GM12878 (cell line): ENCODE data around the gene COPZ1. TPM values are rescaled to one million over a fixed set of nuclear protein-coding genes. Genes with fewer than 3 reads are reported as not detected.

Experiments
- ATAC-seq: fragments of 200-7000 bp; cut with Tn5 transposase; 3 replicates; pipeline ENCODE4 v1.9.1; 2020; ENCODE audit warnings: mild to moderate bottlenecking, moderate library complexity
- BruUV-seq: library from RNA; stranded (reverse); fragments of 400-500 nt; replicated peaks from 2 replicates; lab custom pipeline; 2021; lab: Mats Ljungman, UMichigan
- CTCF ChIA-PET: fragments of 300-600 bp; sonication (Branson Sonifier 250); formaldehyde crosslinking; extraction: SDS; loops from one replicate; lab custom pipeline; 2021; ENCODE audit warnings: inconsistent platforms; lab: Yijun Ruan, JAX
- POLR2A ChIA-PET: fragments of 350-600 bp; formaldehyde crosslinking; extraction: SDS; loops from one replicate; lab custom pipeline; 2021; ENCODE audit warnings: inconsistent platforms; lab: Charles Lee
- RAD21 ChIA-PET: fragments of 300-600 bp; sonication (Branson Sonifier 250); formaldehyde crosslinking; loops from one replicate; lab custom pipeline; 2023; ENCODE audit warnings: antibody characterized with exemption; ENCODE audit not compliant: unreplicated experiment; lab: Charles Lee
- SMC1A ChIA-PET: fragments of 300-600 bp; sonication (Branson Sonifier 250); formaldehyde crosslinking; loops from one replicate; lab custom pipeline; 2023; ENCODE audit not compliant: unreplicated experiment, uncharacterized antibody; lab: Charles Lee
- DNase-seq: peaks from one replicate; pipeline ENCODE4 v3.0.0-alpha.2; 2011; ENCODE audit warnings: low read depth, low spot score
- FAIRE-seq: peaks from 3 replicates; lab custom pipeline; 2011; peaks lifted over from hg19 to GRCh38; lab: Jason Lieb, UNC
- H2AFZ ChIP-seq: 2 replicates; pipeline ENCODE4 v1.6.0; 2011; ENCODE audit warnings: low read depth, low read length, control low read depth; ENCODE audit not compliant: control insufficient read depth
- H3K27ac ChIP-seq: 2 replicates; pipeline ENCODE4 v1.5.1; 2011; ENCODE audit warnings: control low read depth; ENCODE audit not compliant: control insufficient read depth, insufficient read depth
- H3K27me3 ChIP-seq, 2 experiments: replicated peaks in 1 of 2; 2 replicates each; pipeline versions ENCODE4 v1.6.0 to v1.6.1; 2011; ENCODE audit warnings: low read length in 1 of 2; ENCODE audit not compliant: control insufficient read depth in 2 of 2, insufficient read depth in 2 of 2
- H3K36me3 ChIP-seq, 2 experiments: 2 replicates each; pipeline ENCODE4 v1.5.1; 2011; ENCODE audit warnings: low read length in 1 of 2; ENCODE audit not compliant: control insufficient read depth in 2 of 2, insufficient read depth in 2 of 2
- H3K4me1 ChIP-seq: 2 replicates; pipeline ENCODE4 v1.6.1; 2011; ENCODE audit warnings: mild to moderate bottlenecking, low read length, moderate library complexity, mixed read lengths; ENCODE audit not compliant: control insufficient read depth, insufficient read depth
- H3K4me2 ChIP-seq: 2 replicates; pipeline ENCODE4 v1.6.0; 2011; ENCODE audit warnings: control low read depth; ENCODE audit not compliant: control insufficient read depth, insufficient read depth
- H3K4me3 ChIP-seq: fragments of 200-600 bp; sonication (generic); 2 replicates; pipeline ENCODE4 v1.5.1; 2016
- H3K79me2 ChIP-seq: 2 replicates; pipeline ENCODE4 v1.6.0; 2011; ENCODE audit warnings: low read length; ENCODE audit not compliant: control insufficient read depth, insufficient read depth
- H3K9ac ChIP-seq: 2 replicates; pipeline ENCODE4 v1.8.0; 2011; ENCODE audit warnings: low read length, control low read depth, mixed read lengths; ENCODE audit not compliant: control insufficient read depth, insufficient read depth
- H3K9me3 ChIP-seq: replicated peaks from 3 replicates; pipeline ENCODE4 v1.5.1; 2011; ENCODE audit warnings: mild to moderate bottlenecking, low read length; ENCODE audit not compliant: control insufficient read depth, insufficient read depth
- H4K20me1 ChIP-seq: 2 replicates; pipeline ENCODE4 v1.6.0; 2011; ENCODE audit not compliant: control insufficient read depth, insufficient read depth
- ATF3 ChIP-seq: IDR thresholded peaks from 2 replicates; pipeline ENCODE4 v1.6.1; 2011; ENCODE audit warnings: low read depth, mild to moderate bottlenecking, low read length, moderate library complexity, borderline replicate concordance; ENCODE audit errors: extremely low read depth
- BHLHE40 ChIP-seq, 2 experiments: fragments of 450-650 bp in 1 of 2; IDR thresholded peaks; 2 replicates each; pipeline ENCODE4 v1.6.1; 2011 to 2017; ENCODE audit warnings: low read depth in 2 of 2, borderline replicate concordance in 1 of 2, improper control_type of control experiment in 1 of 2, low read length in 1 of 2, mild to moderate bottlenecking in 1 of 2
- E4F1 ChIP-seq: fragments of 450-650 bp; IDR thresholded peaks from 2 replicates; pipeline ENCODE4 v1.6.1; 2018; ENCODE audit warnings: borderline replicate concordance, mild to moderate bottlenecking; ENCODE audit not compliant: partially characterized antibody
- EP300 ChIP-seq, 2 experiments: fragments of 150-350 bp in 1 of 2; IDR thresholded peaks; 2 replicates each; pipeline ENCODE4 v1.6.1; 2011 to 2012; ENCODE audit warnings: low read depth in 2 of 2, low read length in 2 of 2, borderline replicate concordance in 1 of 2, improper control_type of control experiment in 1 of 2, inconsistent platforms in 1 of 2; ENCODE audit not compliant: control insufficient read depth in 1 of 2
- IRF4 ChIP-seq: IDR thresholded peaks from 2 replicates; pipeline ENCODE4 v1.6.1; 2011; ENCODE audit warnings: low read depth, low read length
- MTA2 ChIP-seq: fragments of 450-650 bp; IDR thresholded peaks from 2 replicates; pipeline ENCODE4 v1.6.1; 2016; ENCODE audit warnings: low read depth, mild to moderate bottlenecking, moderate library complexity
- NBN ChIP-seq: fragments of 450-650 bp; IDR thresholded peaks from 2 replicates; pipeline ENCODE4 v1.6.1; 2016
- NFYB ChIP-seq: IDR thresholded peaks from 2 replicates; pipeline ENCODE4 v1.6.1; 2011; ENCODE audit warnings: low read depth, mild to moderate bottlenecking, low read length, improper control_type of control experiment, moderate library complexity; ENCODE audit not compliant: insufficient read depth
- NR2C2 ChIP-seq: IDR thresholded peaks from 2 replicates; pipeline ENCODE4 v1.6.1; 2011; ENCODE audit warnings: borderline replicate concordance, low read depth; ENCODE audit not compliant: control insufficient read depth, insufficient read length
- SIN3A ChIP-seq: IDR thresholded peaks from 2 replicates; pipeline ENCODE4 v1.6.1; 2012; ENCODE audit warnings: low read depth, low read length, improper control_type of control experiment
- STAT1 ChIP-seq: fragments of 450-650 bp; conservative IDR thresholded peaks from 2 replicates; pipeline ENCODE4 v1.6.1; 2014; ENCODE audit warnings: antibody characterized with exemption, mild to moderate bottlenecking
- TAF1 ChIP-seq: IDR thresholded peaks from 2 replicates; pipeline ENCODE4 v1.6.1; 2011; ENCODE audit warnings: mild to moderate bottlenecking, low read depth, low read length, borderline replicate concordance
- ZBTB11 ChIP-seq: fragments of 450-650 bp; formaldehyde crosslinking; IDR thresholded peaks from 2 replicates; pipeline ENCODE4 v1.5.0; 2022; ENCODE audit warnings: mild to moderate bottlenecking, missing genetic modification characterization
- WGBS: methylation state at CpG from one replicate; pipeline ENCODE4 v1.1.6; 2016; ENCODE audit warnings: low lambda C conversion rate; ENCODE audit not compliant: insufficient replicate concordance, insufficient coverage; ENCODE audit errors: missing lambda C conversion rate; 5-methylcytosine and 5-hydroxymethylcytosine counted together
- in situ Hi-C: fragments of 300-500 bp; cut with MboI; formaldehyde crosslinking; loops from 9 replicates; pipeline ENCODE4 v1.14.3; 2018; ENCODE audit warnings: mixed read lengths
- intact Hi-C: fragments of 100-400 bp; cut with micrococcal nuclease; formaldehyde crosslinking; loops from one replicate; pipeline ENCODE4 v1.14.2; 2022; ENCODE audit not compliant: unreplicated experiment
- polyA plus RNA-seq, 11 experiments: library from polyadenylated mRNA; depleted of rRNA in 4 of 11; unstranded in 6 of 11; stranded (reverse) in 5 of 11; fragments of >200 nt; fragmentation: Nextera tagmentation in 4 of 11; fragmentation: Illumina TruSeq in 1 of 11; extraction: Ambion mirVana in 4 of 11; extraction: Trizol in 1 of 11; gene quantifications; 1 replicate in 1 of 11; 2 replicates in 10 of 11; pipeline versions ENCODE4 v1.2.1 to v1.2.3, GENCODE V29; 2011 to 2016; ENCODE audit warnings: inconsistent platforms in 2 of 11, missing spikeins in 2 of 11, low read depth in 1 of 11
- total RNA-seq, 4 experiments: library from RNA; depleted of rRNA in 3 of 4; stranded (reverse); fragments of >200 nt in 3 of 4; fragmentation: Illumina TruSeq in 1 of 4; extraction: Trizol in 1 of 4; gene quantifications; 2 replicates each; pipeline versions ENCODE4 v1.2.1 to v1.2.3, GENCODE V29; 2013 to 2021

COPZ1 gene
- total and polyA plus RNA-seq, 10 of the 15 experiments (the other 5 are each of a cell fraction or from before 2014, with no cell fraction given), result 112 to 378 (median 184) TPM

DNA sequence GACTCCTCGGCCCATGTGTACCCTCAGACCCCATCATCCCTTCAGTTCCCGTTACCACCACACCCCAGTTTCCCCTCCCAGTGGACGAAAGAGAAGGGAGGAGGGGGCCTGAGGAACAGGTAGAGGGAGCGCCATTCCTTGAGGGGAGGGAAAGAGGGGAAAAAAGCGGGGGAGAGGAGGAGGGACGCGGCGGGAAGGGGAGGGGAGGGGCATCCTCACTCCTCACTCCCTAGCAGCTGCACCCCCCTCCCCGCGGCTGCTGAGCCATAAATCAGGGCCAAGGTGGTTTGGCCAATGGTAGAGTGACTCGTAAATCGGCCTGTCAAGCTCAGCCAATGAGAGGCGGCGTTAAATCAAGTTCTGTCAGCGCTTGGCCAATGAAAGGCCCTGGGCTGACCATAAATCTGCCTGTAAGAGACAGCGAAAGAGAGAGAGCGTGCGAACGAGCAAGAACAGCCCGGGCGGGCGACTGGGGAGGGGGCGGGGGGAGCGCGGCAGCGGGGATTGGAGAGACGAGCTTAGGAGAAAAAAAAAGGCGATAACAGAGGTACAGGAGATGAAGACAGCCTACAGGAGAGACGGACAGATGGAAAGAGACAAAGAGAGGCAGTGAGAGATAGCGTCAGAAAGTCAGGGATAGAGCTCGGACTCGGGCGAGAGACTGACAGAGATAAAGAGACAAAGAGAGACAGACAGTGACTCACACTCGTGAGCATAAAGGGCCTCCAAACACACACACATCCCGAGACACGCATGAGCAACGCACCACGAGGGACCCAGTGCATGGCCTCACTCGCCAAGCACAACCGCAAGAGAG lies 34.2 kb downstream of the COPZ1 start:
- no peaks in the 10 kb centered on the region for H3K9me3 ChIP-seq
- no peaks in the 10 kb centered on the region for H3K79me2 ChIP-seq
- peaks cover 22% of the 10 kb centered on the region for H3K4me1 ChIP-seq
- H3K36me3 ChIP-seq, result no peaks in the 10 kb centered on the region
- in situ Hi-C loops, result no loop called here
- DNase-seq (peak; percentile 97), ATAC-seq (peak; percentile 96), FAIRE-seq (peak; percentile 99)
- WGBS, result 4% methylated on average over 25 of the region's 40 CpGs
- H3K4me2 ChIP-seq, result peak overlapping the region; percentile 92
- H2AFZ ChIP-seq, result peak overlapping the region; percentile 95
- BruUV-seq, result TSS peak; percentile 94
- ChIA-PET CTCF (interaction anchor here (0.7 to 8.6 kb wide), 26 partner anchors 9 to 327 kb away, joined by 3 to 116 read pairs (median 4); partner anchors contain the start of genes CBX5, COPZ1 and HNRNPA1), SMC1A (interaction anchor here (0.9 to 2.6 kb wide), 17 partner anchors 9 to 170 kb away, joined by 3 to 13 read pairs (median 6); partner anchors contain the start of genes CBX5, COPZ1, HNRNPA1 and SMUG1), RAD21 (interaction anchor here (0.8 to 2.8 kb wide), 21 partner anchors 9 to 145 kb away, joined by 3 to 22 read pairs (median 5); partner anchors contain the start of genes CBX5, COPZ1 and HNRNPA1), POLR2A (interaction anchor here (0.7 to 3.8 kb wide), 17 partner anchors 9 to 305 kb away, joined by 3 to 29 read pairs (median 5); partner anchors contain the start of genes CBX5, COPZ1, HNRNPA1 and HOXC4)
- H3K27me3 ChIP-seq, result no peaks in the 10 kb centered on the region
- H3K4me3 ChIP-seq, result peak overlapping the region; percentile 84
- no peaks in the 10 kb centered on the region for H4K20me1 ChIP-seq
- intact Hi-C loops, result loop anchor here (2.0 kb wide), 2 partner anchors 34 to 138 kb away; partner anchors contain the start of gene COPZ1
- H3K9ac ChIP-seq, result peak overlapping the region; percentile 89
- H3K27ac ChIP-seq, result peak overlapping the region; percentile 92
- TF ChIP-seq BHLHE40 (IDR thresholded peaks at IDR 0.05; ENCODE audit: borderline replicate concordance in 1 of 2, low read depth in 2 of 2, low read length in 1 of 2) (peak; percentile 42 to 56; a peak in 3 of 4 replicates), NBN (peak; percentile 89), ZBTB11 (CRISPR knock-in tag) (no peak), ATF3 (no peak), STAT1 (no peak), TAF1 (peak; percentile 54; the same call in 1 of the 2 replicates), E4F1 (peak; percentile 57), EP300 (IDR thresholded peaks at IDR 0.05; ENCODE audit: borderline replicate concordance in 1 of 2, control insufficient read depth in 1 of 2, low read depth in 2 of 2, low read length in 2 of 2) (peak in 1 of 2 experiments; percentile 55; a peak in 2 of 4 replicates), NFYB (peak; percentile 93), NR2C2 (no peak), SIN3A (peak; percentile 59), IRF4 (0 out of 2 replicates have a peak, but pooled peaks have one; percentile 25), MTA2 (peak; percentile 50; the same call in 1 of the 2 replicates)
